ENCODE results near the gene GNAQ. TPM values are rescaled to one million over a fixed set of nuclear protein-coding genes. Genes with fewer than 3 reads are reported as not detected.

GNAQ gene
- total and polyA plus RNA-seq, 2 of the 13 experiments (the other 11 are each of a cell fraction or from before 2014, with no cell fraction given) = 16.5 to 17.7 TPM

DNA sequence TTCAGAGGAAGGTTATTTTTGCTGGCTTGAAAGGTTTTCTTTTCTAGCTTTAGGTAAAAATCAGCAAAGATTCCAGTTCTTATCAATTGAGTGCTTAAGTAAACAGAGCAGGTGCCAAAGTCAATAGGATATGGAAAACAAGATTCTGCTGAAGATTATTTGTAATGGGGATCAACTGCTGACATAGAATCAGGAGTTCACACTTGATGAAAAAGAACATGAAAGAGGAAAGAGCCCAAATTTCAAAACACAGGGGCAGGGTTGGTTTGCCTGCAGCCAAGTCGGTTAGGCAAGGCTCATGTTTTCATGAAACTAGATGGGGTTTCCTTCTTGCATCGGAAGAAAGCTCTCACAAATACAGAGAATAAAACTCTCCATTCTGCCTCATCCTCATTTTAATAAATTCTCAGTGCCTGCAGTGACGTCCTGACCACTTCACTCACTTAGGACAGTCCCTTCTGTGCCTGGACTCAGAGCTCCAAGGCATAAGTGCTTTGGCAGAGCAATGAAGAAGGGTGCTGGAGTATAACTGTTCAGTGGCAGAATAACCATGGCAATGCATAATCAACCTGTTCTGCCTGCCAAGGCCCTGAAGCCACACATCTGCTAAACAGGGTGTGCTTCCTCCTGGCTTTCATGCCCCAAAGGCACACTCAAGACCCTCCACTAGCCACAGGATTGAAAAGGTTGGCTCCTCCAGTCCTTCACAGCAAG, 179.6 kb downstream of the GNAQ start (continued):
- TF ChIP-seq ARID4A (CRISPR knock-in tag; IDR thresholded peaks at IDR 0.05; ENCODE audit: borderline replicate concordance) (no peak), CHD4 (IDR thresholded peaks at IDR 0.05; ENCODE audit: borderline replicate concordance, low read length) (no peak), ZBTB7B (CRISPR knock-in tag; IDR thresholded peaks at IDR 0.05) (no peak), PHF5A (CRISPR knock-in tag; IDR thresholded peaks at IDR 0.05; ENCODE audit: low read depth, unreplicated experiment) (no peak), SOX6 (IDR thresholded peaks at IDR 0.05) (no peak), SOX6 (CRISPR knock-in tag; IDR thresholded peaks at IDR 0.05) (peak; percentile 35; the same call in 1 of the 2 replicates), NR2F6 (IDR thresholded peaks at IDR 0.05) (no peak), NR2F6 (CRISPR knock-in tag; IDR thresholded peaks at IDR 0.05) (no peak), ZNF703 (CRISPR knock-in tag; IDR thresholded peaks at IDR 0.05; ENCODE audit: borderline replicate concordance) (no peak), ZNF230 (CRISPR knock-in tag; IDR thresholded peaks at IDR 0.05) (no peak), FLYWCH1 (CRISPR knock-in tag; IDR thresholded peaks at IDR 0.05) (no peak), HHEX (CRISPR knock-in tag; IDR thresholded peaks at IDR 0.05) (peak; percentile 68; the same call in 1 of the 2 replicates), ZNF781 (CRISPR knock-in tag; IDR thresholded peaks at IDR 0.05; ENCODE audit: borderline replicate concordance, not compliant biosample characterization) (no peak), NFIC (IDR thresholded peaks at IDR 0.05; ENCODE audit: low read length) (peak; percentile 89), RFXANK (CRISPR knock-in tag; IDR thresholded peaks at IDR 0.05) (no peak), SNRNP70 (IDR thresholded peaks at IDR 0.05; ENCODE audit: low read depth, low read length) (no peak), ZXDC (CRISPR knock-in tag; IDR thresholded peaks at IDR 0.05) (no peak), PTBP1 (IDR thresholded peaks at IDR 0.05; ENCODE audit: low read depth, low read length, poor library complexity, severe bottlenecking) (no peak), KMT2A (CRISPR knock-in tag; IDR thresholded peaks at IDR 0.05) (no peak), MZF1 (CRISPR knock-in tag; IDR thresholded peaks at IDR 0.05; ENCODE audit: borderline replicate concordance) (no peak), ZNF652 (CRISPR knock-in tag; IDR thresholded peaks at IDR 0.05; ENCODE audit: borderline replicate concordance, low read depth) (no peak), AGO2 (optimal IDR thresholded peaks at IDR 0.05; ENCODE audit: low read depth, low read length) (no peak), ZNF253 (CRISPR knock-in tag; IDR thresholded peaks at IDR 0.05; ENCODE audit: borderline replicate concordance) (no peak), RXRB (CRISPR knock-in tag; IDR thresholded peaks at IDR 0.05; ENCODE audit: borderline replicate concordance) (no peak)
- TF ChIP-seq, protein P1, sequence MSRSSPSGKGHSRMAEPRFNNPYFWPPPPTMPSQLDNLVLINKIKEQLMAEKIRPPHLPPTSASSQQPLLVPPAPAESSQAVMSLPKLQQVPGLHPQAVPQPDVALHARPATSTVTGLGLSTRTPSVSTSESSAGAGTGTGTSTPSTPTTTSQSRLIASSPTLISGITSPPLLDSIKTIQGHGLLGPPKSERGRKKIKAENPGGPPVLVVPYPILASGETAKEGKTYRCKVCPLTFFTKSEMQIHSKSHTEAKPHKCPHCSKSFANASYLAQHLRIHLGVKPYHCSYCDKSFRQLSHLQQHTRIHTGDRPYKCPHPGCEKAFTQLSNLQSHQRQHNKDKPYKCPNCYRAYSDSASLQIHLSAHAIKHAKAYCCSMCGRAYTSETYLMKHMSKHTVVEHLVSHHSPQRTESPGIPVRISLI (CRISPR knock-in tag; IDR thresholded peaks at IDR 0.05; ENCODE audit: borderline replicate concordance) = no peak

Measured in HepG2 (cell line).